Suprapubic skin (tissue), 3 donors: ENCODE results near the gene FSD2.

ENCODE experiments used
- POLR2A ChIP-seq, 2 donors: fragments of 450-650 bp; IDR thresholded peaks; one replicate each; pipeline ENCODE4 v1.6.1; 2017; ENCODE audit warnings: antibody characterized with exemption in 2 of 2, mild to moderate bottlenecking in 2 of 2, moderate library complexity in 2 of 2
- TF ChIP-seq, protein P1 (sequence below), 2 donors: fragments of 200-600 bp in 1 of 2; fragments of 450-650 bp in 1 of 2; sonication (generic) in 1 of 2; IDR thresholded peaks; one replicate each; pipeline ENCODE4 v1.5.1; 2016 to 2019; ENCODE audit warnings: antibody characterized with exemption in 2 of 2, mild to moderate bottlenecking in 1 of 2, moderate library complexity in 1 of 2

GRCh38 chr15:82709421-82710207, 96.3 kb downstream of the FSD2 start, which contains the start of gene AP3B2:
- TF ChIP-seq, protein P1, sequence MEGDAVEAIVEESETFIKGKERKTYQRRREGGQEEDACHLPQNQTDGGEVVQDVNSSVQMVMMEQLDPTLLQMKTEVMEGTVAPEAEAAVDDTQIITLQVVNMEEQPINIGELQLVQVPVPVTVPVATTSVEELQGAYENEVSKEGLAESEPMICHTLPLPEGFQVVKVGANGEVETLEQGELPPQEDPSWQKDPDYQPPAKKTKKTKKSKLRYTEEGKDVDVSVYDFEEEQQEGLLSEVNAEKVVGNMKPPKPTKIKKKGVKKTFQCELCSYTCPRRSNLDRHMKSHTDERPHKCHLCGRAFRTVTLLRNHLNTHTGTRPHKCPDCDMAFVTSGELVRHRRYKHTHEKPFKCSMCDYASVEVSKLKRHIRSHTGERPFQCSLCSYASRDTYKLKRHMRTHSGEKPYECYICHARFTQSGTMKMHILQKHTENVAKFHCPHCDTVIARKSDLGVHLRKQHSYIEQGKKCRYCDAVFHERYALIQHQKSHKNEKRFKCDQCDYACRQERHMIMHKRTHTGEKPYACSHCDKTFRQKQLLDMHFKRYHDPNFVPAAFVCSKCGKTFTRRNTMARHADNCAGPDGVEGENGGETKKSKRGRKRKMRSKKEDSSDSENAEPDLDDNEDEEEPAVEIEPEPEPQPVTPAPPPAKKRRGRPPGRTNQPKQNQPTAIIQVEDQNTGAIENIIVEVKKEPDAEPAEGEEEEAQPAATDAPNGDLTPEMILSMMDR (IDR thresholded peaks at IDR 0.05), result no peak
- no peak for TF ChIP-seq POLR2A (IDR thresholded peaks at IDR 0.05)
